Measurements from ENCODE around the gene GPR37.

GPR37 gene

DNA sequence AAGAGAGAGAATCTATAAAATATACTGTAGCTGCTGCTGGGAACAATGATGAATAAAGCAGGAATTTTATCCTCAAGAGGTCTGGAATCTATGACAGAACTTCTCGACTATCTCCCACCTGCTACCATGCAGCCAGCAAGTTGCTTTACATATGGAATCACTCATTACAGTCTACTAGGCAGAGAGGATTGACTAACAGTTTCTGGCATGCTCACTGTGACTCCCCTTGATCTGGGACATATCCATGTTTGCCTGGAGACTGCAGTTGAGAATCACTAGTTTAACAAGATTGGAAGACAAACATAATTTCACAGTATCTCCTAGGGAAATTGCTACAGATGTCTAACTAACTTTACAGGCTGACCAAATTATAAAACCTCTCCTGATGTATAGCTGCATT is 13.3 kb downstream of the GPR37 start:
- no peak for DNase-seq
- in situ Hi-C loops (cut with HindIII; ENCODE audit: low pct_ligation_motif_present, low pct_unique_long_range_greater_than_20kb, low sequenced_read_pairs), result no loop called here

DNA sequence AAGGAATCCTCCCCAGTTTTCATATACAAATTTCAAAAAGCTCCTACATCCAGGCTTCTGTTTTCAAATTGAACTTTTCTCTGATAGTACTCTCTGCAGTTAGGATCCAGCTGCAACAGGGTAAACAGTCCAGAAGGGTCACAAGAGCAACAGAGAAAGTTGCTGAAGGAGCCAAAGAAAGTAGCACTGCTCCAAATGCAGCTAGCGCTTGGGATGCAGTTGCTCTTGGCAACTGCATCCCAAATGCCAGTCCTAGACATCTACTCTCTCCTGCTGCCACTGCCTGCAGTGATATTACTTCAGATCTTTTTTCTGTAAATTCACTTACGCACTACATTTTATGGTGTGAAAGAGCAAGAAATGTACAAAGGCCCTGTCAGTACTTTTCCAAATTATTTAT is 14.6 kb downstream of the GPR37 start:
- in situ Hi-C loops (cut with HindIII; ENCODE audit: low pct_ligation_motif_present, low pct_unique_long_range_greater_than_20kb, low sequenced_read_pairs), result no loop called here
- no peak for DNase-seq

DNA sequence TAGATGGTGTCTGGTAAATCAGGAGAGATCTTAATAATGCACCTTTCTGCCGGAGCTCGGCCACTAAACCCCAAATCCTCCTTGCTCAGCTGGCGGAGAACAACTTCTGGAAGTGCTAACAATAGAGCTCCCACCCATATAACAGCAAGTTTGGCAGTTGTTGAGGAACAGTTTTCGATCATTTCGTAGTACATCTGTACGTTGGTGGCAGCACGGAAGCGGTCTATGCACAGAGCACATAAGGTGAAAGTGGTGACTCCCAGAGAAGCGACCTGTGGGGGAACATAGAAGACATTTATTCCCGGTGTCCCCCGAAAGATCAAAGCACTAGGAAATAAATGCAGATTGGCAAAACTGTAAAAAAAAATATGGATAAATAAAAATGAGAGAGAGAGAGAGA is 18.5 kb downstream of the GPR37 start:
- DNase-seq, result no peak
- in situ Hi-C loops (cut with HindIII; ENCODE audit: low pct_ligation_motif_present, low pct_unique_long_range_greater_than_20kb, low sequenced_read_pairs), result no loop called here

DNA sequence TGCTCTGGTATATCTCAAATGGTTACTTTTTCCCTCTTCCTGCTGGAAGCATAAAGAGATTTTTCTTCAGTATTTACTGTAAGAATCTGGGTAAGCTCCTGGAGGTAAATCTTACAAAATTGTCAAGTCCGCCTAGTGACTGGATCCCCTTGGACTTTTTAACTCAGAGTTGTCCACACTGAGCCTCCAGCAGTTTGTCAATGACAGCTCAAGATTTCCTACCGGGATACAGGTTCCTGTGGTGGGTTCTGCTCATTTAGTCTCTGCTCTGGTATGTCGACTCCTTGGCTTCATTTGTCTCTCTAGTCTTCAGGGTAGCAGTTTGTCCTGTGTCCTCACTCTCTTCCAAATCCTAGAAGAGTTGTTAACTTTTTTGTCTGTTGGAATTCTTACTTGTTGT is 27.0 kb downstream of the GPR37 start:
- DNase-seq, result no peak
- in situ Hi-C loops (cut with HindIII; ENCODE audit: low pct_ligation_motif_present, low pct_unique_long_range_greater_than_20kb, low sequenced_read_pairs), result no loop called here

DNA sequence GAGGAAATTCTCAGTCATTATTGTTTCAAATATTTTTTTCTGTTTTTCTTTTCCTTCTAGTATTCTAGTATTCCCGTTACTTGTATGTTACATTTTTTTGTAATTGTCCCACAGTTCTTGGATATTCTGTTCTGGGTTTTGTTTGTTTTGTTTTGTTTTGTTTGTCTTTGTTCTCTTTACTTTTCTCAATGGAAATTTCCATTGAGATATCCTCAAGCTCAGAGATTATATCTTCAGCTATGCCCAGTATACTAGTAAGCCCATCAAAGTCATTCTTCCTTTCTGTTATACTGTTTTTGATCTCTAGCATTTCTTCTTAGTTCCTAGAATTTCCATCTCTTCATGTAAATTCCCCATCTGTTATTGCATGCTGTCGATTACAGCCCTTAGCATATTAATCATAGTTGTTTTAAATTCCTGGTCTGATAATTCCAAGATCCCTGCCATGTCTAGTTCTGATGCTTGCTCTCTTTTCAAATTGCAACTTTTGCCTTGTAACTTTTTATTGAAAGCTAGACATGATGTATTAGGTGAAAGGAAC is 27.8 kb downstream of the GPR37 start:
- in situ Hi-C loops (cut with HindIII; ENCODE audit: low pct_ligation_motif_present, low pct_unique_long_range_greater_than_20kb, low sequenced_read_pairs), result no loop called here
- DNase-seq, result no peak

DNA sequence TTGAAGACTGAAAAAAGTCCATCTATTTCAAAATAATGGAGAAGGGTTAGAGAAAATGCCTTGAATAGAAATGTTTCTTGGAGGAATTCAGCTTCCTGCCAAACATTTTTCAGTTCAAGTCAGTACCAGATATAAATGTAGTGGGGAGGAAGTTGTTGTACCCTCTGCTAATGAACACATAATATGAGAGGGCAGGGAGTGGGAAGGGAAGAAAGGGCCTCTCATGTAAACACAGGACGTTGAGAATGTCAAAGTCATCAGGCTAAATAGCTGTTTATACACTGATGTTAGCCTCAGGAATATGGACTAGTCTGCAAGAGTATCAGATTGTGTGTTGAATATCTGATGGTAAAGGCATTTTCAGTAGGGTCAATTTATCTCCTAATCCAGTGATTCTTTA is 37.0 kb downstream of the GPR37 start:
- no peak for DNase-seq
- in situ Hi-C loops (cut with HindIII; ENCODE audit: low pct_ligation_motif_present, low pct_unique_long_range_greater_than_20kb, low sequenced_read_pairs), result no loop called here

DNA sequence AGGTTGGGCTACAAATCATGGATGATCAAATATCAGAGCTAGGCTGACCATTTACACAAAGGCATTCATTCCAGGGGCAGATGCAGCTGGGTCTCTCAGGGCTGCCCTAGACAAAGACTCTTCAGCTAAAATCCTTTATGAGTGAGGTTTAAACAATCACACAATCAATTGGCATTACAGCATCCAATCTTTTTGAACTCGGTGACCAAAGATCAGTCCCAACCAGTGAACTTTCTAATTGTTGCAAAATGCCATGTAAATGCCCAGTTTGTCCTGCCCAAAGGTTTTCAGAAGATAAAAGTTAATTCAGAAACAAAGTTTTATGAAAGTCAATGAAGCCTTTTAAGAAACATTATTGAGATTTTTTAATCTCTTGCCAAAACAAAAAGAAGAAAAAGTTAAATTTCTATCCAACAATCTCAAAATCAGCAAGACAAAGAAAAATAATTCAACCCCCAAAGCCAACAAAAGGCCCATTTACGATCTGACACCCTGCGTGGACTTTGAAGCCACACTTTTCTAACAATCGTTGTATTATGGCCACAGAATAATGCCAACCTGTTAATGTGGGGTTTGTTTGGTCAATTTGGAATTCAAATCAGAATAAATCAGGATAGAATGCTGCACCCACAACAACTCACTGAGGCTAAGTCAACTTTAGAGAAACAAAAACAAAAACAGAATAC is 40.9 kb downstream of the GPR37 start:
- in situ Hi-C loops (cut with HindIII; ENCODE audit: low pct_ligation_motif_present, low pct_unique_long_range_greater_than_20kb, low sequenced_read_pairs), result no loop called here
- no peak for DNase-seq

DNA sequence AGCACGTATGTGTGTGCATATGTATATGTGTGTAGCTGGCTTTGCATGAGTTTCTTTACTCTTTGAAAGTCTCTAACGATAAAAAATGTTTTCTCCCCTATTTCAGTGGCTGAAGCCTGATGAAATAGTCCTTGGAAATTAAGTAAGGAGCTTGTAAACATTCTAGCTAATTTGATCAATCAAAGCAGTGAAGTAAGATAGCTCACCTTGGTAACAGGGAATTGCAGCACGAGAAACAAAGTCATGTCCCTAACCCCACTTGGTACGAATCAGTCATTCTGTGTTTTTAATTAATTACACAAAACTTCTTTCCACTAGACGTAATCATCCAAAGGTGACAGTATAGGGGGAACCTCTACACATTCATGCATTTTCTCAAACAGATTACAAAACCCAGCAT is 41.5 kb downstream of the GPR37 start:
- in situ Hi-C loops (cut with HindIII; ENCODE audit: low pct_ligation_motif_present, low pct_unique_long_range_greater_than_20kb, low sequenced_read_pairs), result no loop called here

DNA sequence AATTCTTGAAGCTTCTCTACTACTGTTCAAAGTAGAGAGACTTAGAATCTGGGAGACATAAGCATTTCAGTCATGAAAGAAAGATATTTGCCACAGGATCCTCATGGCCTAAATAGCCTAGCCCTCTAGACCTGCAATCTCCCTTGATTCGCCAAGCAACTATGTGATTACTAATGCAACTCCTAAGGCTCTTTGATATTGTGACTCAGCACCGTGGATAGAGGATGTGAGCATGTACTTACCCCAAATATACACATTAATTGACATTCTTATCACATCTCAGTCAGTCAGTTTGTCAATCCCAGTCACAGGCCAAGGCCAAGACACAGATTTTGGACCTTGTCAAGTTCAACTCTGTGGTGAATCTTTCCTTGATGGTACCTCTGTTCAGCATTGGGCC is 42.6 kb downstream of the GPR37 start:
- DNase-seq, result peak; percentile 80
- in situ Hi-C loops (cut with HindIII; ENCODE audit: low pct_ligation_motif_present, low pct_unique_long_range_greater_than_20kb, low sequenced_read_pairs), result no loop called here

More for the DNA sequence above, 41.5 kb downstream of the GPR37 start:
- DNase-seq, result no peak

DNA sequence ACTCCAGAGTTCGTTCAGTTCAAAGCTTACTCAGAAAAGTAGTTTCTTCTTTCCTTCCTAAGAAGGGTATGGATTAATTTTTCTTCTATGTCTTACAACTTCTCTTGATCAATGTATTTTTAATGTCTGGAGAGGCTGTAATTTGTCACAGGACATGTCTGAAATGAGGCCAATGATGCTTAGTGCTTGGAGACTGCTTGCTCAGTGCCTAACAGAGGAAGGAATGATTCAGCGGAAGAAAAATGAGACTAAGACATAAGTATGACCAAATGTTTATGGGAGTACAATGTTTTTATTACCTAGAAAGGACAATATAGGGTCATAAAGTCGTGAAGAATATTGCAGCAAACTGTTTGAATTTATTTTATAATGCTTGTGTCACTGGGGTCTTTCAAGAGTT is 43.3 kb downstream of the GPR37 start:
- DNase-seq, result no peak
- in situ Hi-C loops (cut with HindIII; ENCODE audit: low pct_ligation_motif_present, low pct_unique_long_range_greater_than_20kb, low sequenced_read_pairs), result no loop called here

DNA sequence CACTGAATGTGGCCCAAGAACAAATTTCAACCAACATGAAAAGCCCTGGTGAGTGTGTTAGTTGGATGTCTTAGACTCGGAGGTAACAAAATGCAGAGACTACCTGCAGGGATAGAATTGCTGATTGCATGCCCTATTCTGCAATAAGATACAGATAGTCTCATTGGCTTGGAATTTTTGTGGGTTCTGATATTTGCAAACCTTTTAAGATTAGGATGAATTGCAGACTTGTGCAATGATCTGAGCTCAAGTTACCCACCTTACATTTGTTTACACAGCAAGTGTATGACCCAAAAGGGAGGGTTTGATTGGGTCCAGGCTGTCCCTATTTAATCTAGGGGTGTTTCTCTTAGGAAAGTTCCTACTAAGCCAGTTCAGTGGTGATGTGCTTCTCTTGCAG is 45.4 kb downstream of the GPR37 start:
- in situ Hi-C loops (cut with HindIII; ENCODE audit: low pct_ligation_motif_present, low pct_unique_long_range_greater_than_20kb, low sequenced_read_pairs), result no loop called here

DNA sequence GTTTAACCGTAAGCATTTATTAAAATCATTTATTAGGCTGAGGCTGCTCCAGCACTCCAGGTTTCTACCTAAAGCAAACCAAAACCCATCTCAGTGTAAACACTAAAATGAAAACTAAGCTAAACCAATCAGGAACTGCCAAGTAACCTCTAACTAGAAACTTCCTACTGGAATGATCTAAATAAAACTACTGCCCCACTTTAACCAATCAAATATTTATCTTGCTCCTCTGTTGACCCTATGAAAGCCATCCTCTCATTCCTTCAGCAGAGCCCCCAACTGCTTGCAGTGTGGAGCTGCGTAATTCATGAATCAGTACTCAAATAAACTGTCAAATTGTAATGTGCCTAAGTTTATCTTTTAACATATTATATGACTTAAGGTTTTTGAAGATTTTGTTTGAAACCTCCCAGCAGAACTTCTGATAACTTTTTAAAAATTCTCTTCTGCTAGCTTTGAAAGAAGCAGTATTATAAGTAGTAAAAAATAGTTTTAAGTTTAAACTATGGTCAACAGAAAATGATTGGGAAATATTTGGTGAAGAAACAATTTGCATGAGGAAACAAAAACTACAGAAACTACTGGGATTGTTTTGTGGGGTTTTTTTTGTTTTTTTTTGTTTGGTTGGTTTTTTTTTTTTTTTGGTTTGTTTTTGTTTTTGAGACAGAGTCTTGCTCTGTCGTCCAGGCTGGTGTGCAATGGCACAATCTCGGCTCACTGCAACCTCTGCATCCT is 47.4 kb downstream of the GPR37 start:
- in situ Hi-C loops (cut with HindIII; ENCODE audit: low pct_ligation_motif_present, low pct_unique_long_range_greater_than_20kb, low sequenced_read_pairs), result no loop called here
- DNase-seq, result no peak

More for the DNA sequence above, 45.4 kb downstream of the GPR37 start:
- DNase-seq, result no peak

DNA sequence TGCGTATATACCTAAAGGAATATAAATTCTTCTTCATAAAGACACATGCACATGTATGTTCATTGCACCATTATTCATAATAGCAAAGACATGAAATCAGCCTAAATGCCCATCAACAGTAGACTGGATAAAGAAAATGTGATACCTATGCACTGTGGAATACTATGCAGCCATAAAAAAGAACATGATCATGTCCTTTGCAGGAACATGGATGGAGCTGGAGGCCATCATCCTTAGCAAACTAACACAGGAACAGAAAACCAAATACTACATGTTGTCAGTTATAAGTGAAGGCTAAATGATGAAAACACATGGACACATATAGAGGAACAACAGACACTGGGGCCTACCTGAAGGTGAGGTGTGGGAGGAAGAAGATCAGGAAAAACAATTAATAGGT is 48.7 kb downstream of the GPR37 start:
- in situ Hi-C loops (cut with HindIII; ENCODE audit: low pct_ligation_motif_present, low pct_unique_long_range_greater_than_20kb, low sequenced_read_pairs), result no loop called here
- no peak for DNase-seq

DNA sequence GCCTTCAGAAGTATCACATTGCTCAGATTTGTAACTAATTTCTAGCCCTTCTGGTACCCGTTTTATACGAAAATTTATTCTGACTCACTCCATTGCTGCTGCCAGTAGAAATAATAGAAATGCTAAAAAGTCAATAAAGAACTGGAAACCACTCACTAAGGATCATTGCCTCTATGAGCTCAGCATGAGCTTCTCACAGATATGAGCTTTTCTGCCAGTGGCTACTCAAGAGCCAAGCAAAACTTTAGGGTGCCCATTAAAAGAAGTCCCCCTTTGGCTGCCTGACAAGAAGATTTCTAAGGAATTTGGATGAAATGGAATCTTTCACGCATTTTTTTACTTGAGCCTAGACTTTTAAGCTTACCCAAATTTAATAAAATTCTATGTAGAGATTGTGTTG is 52.5 kb downstream of the GPR37 start:
- no peak for DNase-seq
- in situ Hi-C loops (cut with HindIII; ENCODE audit: low pct_ligation_motif_present, low pct_unique_long_range_greater_than_20kb, low sequenced_read_pairs), result no loop called here

DNA sequence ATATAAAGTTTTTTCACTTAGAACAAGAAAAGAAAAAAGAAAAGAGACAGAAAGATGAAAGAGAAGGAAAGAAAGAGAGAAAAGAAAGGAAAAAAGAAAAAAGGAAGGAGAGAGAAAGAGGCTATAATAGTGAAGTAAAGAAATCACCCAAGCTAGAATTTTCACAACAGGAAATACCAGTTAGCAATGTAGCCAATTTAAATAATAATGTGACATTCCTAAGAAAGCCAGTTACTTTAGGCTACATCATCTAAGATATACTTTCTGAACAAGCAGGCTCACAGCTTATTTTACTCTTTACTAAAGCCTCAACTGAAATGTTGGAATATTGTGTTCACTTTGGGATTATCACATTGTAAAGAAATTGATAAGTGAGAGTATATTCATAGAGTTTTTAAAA is 53.6 kb downstream of the GPR37 start:
- DNase-seq, result no peak
- in situ Hi-C loops (cut with HindIII; ENCODE audit: low pct_ligation_motif_present, low pct_unique_long_range_greater_than_20kb, low sequenced_read_pairs), result no loop called here

DNA sequence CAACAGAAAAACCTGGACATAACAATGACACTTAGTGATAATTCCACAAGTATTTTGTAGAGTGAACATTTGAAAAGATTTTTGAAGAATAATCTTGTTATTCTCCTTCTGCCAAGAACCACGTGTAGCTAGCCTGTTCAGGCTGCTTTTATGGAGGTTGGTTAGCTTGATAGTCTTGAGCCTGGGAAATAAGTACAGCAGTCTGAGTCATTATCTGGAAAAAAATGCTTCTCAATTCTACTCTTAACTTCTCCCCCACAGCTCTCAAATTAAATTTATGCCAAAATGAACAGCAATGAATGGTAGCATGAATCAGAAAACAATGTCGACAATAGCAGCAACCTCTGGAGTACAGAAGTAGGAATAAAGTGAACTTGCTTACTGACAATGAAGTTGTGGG is 63.2 kb downstream of the GPR37 start:
- in situ Hi-C loops (cut with HindIII; ENCODE audit: low pct_ligation_motif_present, low pct_unique_long_range_greater_than_20kb, low sequenced_read_pairs), result no loop called here
- no peak for DNase-seq

DNA sequence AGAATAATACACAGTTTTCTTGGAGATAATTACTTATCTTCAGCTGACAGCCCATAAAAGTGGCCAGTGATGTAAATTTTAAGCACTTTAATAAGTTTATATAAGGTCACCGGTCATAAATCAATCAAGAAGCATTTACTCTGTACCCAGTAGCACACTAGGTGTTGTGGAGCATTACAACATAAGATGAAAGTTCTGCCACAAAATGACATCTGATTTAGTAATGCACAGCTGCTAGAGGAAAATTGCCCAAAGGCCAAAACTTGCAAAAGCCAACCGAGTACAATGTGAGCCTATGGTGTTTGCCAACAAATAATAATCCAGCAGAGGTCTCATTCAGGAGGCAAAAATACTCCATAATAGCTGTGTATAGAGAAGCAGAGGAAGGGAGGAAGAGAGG is 63.6 kb downstream of the GPR37 start:
- no peak for DNase-seq
- in situ Hi-C loops (cut with HindIII; ENCODE audit: low pct_ligation_motif_present, low pct_unique_long_range_greater_than_20kb, low sequenced_read_pairs), result no loop called here

DNA sequence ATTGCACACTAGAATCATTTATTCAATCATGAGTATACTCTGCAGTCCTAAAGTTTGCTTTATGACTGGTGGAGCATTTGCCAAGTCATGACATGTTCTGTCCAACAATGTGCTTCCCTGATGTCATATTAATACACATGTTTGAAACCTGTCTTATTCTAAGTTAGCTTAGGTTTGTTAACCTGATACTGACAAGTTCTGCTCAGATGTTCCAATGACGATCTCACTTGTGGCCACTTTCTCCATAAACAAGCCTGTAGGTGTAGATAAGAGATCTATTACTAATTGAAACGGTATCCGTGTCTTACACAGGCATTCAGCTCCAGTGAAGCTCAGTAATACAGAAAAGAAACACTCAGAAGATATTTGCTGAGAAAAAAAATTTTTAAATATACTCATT is 64.9 kb downstream of the GPR37 start:
- DNase-seq, result no peak
- in situ Hi-C loops (cut with HindIII; ENCODE audit: low pct_ligation_motif_present, low pct_unique_long_range_greater_than_20kb, low sequenced_read_pairs), result no loop called here

DNA sequence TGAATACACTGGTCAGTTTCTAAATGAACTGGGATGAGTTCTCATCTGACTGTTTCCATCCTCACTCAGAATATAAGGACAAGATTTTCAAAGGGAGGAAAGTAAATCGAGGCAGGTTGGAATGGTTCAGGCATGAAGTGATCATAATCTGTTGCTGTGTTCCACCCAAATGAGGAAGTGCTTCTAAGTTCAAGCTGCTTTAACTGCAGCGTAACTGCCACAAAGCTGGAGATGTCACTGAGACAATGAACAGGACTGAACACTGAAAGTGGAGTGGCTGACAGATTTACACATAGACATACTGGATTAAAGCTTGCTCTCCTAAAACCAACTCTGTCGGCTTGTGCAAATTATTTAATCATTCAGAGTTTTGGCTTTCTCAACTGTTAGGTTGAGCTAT is 66.6 kb downstream of the GPR37 start:
- no peak for DNase-seq
- in situ Hi-C loops (cut with HindIII; ENCODE audit: low pct_ligation_motif_present, low pct_unique_long_range_greater_than_20kb, low sequenced_read_pairs), result no loop called here

DNA sequence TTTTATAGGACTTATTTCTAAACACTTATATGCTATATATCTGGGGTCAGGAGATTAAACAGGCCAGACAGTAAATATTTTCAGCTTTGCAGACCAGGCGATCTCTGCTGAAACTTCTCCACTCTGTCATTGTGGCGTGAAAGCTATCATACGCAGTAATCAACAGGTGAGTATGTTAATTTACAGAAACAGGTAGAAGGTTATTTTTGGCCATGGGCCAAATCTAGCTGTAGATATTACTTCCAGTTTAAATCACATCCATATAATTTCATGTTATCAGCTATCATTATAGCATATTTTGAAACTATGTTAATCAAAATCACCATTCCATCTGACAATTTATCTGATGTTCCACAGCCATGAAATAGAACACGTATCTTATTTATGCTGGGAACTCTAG is 67.8 kb downstream of the GPR37 start:
- in situ Hi-C loops (cut with HindIII; ENCODE audit: low pct_ligation_motif_present, low pct_unique_long_range_greater_than_20kb, low sequenced_read_pairs), result no loop called here

More for the DNA sequence above, 67.8 kb downstream of the GPR37 start:
- no peak for DNase-seq

All from ACHN (cell line).